ENCODE measurements around the gene RAET1G. TPM values are rescaled to one million over a fixed set of nuclear protein-coding genes. Genes with fewer than 3 reads are reported as not detected.

RAET1G gene
- total RNA-seq, 6 experiments from 2014 or later = 0.64 to 1.1 (median 0.83) TPM

- Mint-ChIP-seq H3K27ac (no peak overlapping the region), H3K36me3 (ENCODE audit: low read depth) (no peaks in the 10 kb centered on the region), H3K27me3 (ENCODE audit: insufficient read depth) (peaks cover 16% of the 10 kb centered on the region), H3K4me3 (no peak overlapping the region), H3K4me1 (ENCODE audit: low read depth) (peaks cover 21% of the 10 kb centered on the region), H3K9me3 (no peaks in the 10 kb centered on the region)
- no peak for TF ChIP-seq CTCF (IDR thresholded peaks at IDR 0.05)
- DNase-seq = no peak
These were observed 38.7 kb downstream of the RAET1G start for GRCh38 chr6:149884215-149884614.

- no peaks in the 10 kb centered on the region for H3K36me3 Mint-ChIP-seq (ENCODE audit: low read depth)
- TF ChIP-seq CTCF (IDR thresholded peaks at IDR 0.05) = no peak
- H3K27me3 Mint-ChIP-seq (ENCODE audit: insufficient read depth) = peaks cover 19% of the 10 kb centered on the region
- H3K4me1 Mint-ChIP-seq (ENCODE audit: low read depth) = no peaks in the 10 kb centered on the region; the same call in 1 of the 2 replicates
- no peak overlapping the region for H3K27ac Mint-ChIP-seq
- no peaks in the 10 kb centered on the region for H3K9me3 Mint-ChIP-seq
- H3K4me3 Mint-ChIP-seq = no peak overlapping the region
- DNase-seq = no peak
These were observed 41.1 kb downstream of the RAET1G start for GRCh38 chr6:149881860-149882259.

- no peaks in the 10 kb centered on the region for H3K36me3 Mint-ChIP-seq (ENCODE audit: low read depth)
- no peak for DNase-seq
- H3K4me3 Mint-ChIP-seq = no peak overlapping the region
- no peak overlapping the region for H3K27ac Mint-ChIP-seq
- H3K4me1 Mint-ChIP-seq (ENCODE audit: low read depth) = peaks cover 6% of the 10 kb centered on the region; the same call in 1 of the 2 replicates
- no peak for TF ChIP-seq CTCF (IDR thresholded peaks at IDR 0.05)
- H3K27me3 Mint-ChIP-seq (ENCODE audit: insufficient read depth) = peaks cover 19% of the 10 kb centered on the region
- H3K9me3 Mint-ChIP-seq = no peaks in the 10 kb centered on the region
These were observed 41.7 kb downstream of the RAET1G start for GRCh38 chr6:149881066-149881766.

GRCh38 chr6:149877659-149878058, 45.3 kb downstream of the RAET1G start:
- Mint-ChIP-seq H3K4me3 (no peak overlapping the region), H3K27ac (no peak overlapping the region), H3K9me3 (peaks cover 4% of the 10 kb centered on the region), H3K27me3 (ENCODE audit: insufficient read depth) (peaks cover 20% of the 10 kb centered on the region), H3K36me3 (ENCODE audit: low read depth) (no peaks in the 10 kb centered on the region), H3K4me1 (ENCODE audit: low read depth) (peaks cover 10% of the 10 kb centered on the region; the same call in 1 of the 2 replicates)
- DNase-seq = no peak
- no peak for TF ChIP-seq CTCF (IDR thresholded peaks at IDR 0.05)

GRCh38 chr6:149876241-149876933, 46.5 kb downstream of the RAET1G start:
- no peaks in the 10 kb centered on the region for H3K36me3 Mint-ChIP-seq (ENCODE audit: low read depth)
- no peak overlapping the region for H3K4me3 Mint-ChIP-seq
- no peak for DNase-seq
- no peak for TF ChIP-seq CTCF (IDR thresholded peaks at IDR 0.05)
- H3K27ac Mint-ChIP-seq = no peak overlapping the region
- peaks cover 20% of the 10 kb centered on the region for H3K27me3 Mint-ChIP-seq (ENCODE audit: insufficient read depth)
- H3K4me1 Mint-ChIP-seq (ENCODE audit: low read depth) = peaks cover 10% of the 10 kb centered on the region; the same call in 1 of the 2 replicates
- H3K9me3 Mint-ChIP-seq = peaks cover 11% of the 10 kb centered on the region

All from HFFc6 (cell line).